Activated CD4-positive, alpha-beta T cell treated with anti-CD3 and anti-CD28 coated beads, Interleukin-2, amount 50 U/mL, for 48 hours (primary cell): ENCODE data around the gene SARS2.
A peak's percentile ranks its signal among the peaks of the same experiment; 100 is the strongest.
"Not testable (repeated sequence)": the region's sequence is repeated elsewhere in the genome, so short reads cannot be mapped to it uniquely, and the experiment has no call there.

Source experiments
- DNase-seq, 2 experiments: peaks; one replicate each; pipeline ENCODE4 v3.0.0-alpha.2; 2020

SARS2 gene

GRCh38 chr19:38890686-38891085 lies 39.9 kb downstream of the SARS2 start:
- DNase-seq, result no peak

GRCh38 chr19:38889803-38890202 lies 40.8 kb downstream of the SARS2 start:
- no peak for DNase-seq

DNA sequence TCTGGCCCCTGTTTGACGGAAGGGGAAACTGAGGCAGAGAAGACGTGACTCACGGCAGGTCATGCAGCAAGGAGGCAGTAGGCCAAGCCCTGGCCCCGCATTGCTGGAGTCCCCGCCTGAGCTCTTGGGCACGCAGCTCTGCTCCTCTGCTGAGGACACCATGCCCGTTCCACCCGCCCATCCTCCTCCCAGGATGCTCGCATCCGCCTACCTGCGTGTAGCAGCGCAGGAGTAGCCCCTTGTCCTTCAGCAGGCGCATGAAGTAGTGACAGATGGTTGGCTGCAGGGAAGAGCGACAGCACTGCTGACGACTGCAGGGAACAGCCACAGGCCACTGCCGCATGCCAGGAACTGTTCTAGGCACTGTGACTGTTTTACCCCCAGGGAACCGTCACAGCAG lies 41.7 kb downstream of the SARS2 start:
- no peak for DNase-seq

DNA sequence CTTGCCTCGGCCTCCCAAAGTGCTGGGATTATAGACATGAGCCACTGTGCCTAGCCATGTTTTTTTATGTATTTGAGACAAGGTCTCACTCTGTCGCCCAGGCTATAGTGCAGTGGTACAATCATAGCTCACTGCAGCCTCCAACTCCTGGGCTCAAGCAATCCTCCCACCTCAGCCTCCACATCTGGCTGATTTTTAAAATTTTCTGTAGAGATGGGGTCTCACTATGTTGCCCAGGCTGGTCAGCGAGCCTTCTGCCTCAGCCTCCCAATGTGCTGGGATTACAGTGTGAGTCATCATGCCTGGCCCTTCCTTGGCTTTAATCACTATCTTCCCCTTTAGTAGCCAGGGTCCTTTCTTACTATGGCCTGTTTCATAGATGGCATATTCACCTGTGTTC lies 45.9 kb downstream of the SARS2 start:
- not testable (repeated sequence) for DNase-seq

DNA sequence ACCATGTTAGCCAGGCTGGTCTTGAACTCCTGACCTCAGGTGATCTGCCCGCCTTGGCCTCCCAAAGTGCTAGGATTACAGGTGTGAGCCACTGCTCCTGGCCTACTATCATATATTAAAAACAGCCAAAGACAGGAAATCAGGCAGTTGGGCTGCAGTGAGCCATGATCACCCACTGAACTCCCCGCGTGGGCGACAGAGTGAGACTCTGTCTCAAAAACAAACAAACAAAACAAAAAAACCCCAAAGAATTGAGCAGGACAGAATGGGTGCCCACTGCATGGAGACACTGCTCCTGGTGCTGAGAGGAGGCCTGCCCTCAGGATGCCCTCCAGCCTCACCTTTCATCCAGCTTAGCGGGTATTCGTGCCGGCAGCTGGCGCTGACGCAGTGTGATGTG lies 47.3 kb downstream of the SARS2 start:
- no peak for DNase-seq

DNA sequence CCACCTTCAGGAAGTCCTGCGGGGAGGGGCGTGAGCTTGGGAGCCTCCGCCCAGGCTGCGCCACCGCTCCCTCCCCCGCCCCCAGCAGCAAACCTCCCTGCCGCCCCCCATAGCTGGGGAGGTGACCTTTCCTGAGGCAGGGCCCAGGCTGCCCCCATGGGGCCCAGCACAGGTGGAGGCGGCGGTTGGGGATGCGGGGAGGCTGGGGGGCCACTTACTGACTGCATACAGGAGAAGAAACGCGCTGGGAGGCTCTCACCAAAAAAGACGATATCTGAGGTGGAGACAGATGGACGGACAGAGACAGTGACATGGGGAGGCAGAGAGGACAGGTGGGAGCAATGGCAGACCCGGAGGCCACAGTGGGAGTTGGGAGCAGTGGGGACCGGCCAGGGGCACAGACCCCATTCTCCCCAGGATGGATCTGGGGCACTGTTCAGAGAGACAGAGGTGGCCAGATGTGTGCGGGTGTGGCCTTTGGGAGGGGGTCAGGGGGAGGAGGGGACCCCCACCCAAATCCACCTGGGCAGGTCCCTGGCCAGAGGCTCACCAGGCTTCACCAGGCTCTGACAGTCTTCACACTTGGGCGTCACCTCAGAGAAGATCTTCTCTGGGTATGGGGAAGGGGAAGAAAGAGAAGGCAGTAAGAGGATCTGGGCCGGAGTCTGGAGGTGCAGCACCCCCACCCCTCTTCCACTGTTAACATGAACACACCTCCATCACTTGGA lies 49.5 kb downstream of the SARS2 start:
- no peak for DNase-seq

DNA sequence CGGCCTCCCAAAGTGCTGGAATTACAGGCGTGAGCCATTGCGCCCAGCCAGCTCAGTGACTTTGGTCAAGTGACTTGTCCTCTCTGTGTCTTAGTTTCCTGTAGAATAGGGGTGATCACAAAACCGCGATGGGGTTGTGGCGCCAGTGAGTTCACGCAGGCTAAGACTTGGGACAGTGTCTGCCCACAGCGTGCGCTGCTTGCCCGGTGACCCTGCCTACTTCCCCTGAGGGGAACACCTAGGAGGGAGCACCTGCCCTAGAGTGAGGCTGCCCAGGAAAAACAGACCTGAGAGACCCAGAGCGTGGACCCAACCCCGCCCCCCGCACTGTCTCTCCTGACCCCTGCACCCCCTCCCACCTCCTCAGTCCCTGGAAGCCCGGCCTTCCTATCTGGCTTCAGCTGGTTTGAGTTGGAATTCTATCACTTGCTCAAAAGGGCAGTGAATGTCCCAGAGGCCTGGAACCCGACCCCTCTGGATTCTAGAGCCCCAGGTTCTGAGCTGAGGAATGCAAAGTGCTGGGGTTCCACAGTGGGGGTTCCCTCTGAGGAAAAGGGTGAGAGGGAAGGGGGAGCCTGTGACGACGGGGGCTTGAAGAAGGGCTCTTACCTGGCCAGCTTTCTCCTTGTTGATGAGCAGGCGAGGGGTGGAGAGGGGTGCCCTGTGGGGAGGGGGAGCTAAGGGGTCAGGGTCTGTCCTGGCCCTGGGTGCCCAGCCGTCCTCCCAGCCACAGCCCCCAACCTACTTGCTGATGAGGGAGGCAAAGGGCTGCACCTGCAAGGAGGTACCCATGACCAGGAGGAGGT lies 50.3 kb downstream of the SARS2 start:
- no peak for DNase-seq

- no peak for DNase-seq
These were observed 51.2 kb downstream of the SARS2 start for GRCh38 chr19:38879400-38879751.

DNA sequence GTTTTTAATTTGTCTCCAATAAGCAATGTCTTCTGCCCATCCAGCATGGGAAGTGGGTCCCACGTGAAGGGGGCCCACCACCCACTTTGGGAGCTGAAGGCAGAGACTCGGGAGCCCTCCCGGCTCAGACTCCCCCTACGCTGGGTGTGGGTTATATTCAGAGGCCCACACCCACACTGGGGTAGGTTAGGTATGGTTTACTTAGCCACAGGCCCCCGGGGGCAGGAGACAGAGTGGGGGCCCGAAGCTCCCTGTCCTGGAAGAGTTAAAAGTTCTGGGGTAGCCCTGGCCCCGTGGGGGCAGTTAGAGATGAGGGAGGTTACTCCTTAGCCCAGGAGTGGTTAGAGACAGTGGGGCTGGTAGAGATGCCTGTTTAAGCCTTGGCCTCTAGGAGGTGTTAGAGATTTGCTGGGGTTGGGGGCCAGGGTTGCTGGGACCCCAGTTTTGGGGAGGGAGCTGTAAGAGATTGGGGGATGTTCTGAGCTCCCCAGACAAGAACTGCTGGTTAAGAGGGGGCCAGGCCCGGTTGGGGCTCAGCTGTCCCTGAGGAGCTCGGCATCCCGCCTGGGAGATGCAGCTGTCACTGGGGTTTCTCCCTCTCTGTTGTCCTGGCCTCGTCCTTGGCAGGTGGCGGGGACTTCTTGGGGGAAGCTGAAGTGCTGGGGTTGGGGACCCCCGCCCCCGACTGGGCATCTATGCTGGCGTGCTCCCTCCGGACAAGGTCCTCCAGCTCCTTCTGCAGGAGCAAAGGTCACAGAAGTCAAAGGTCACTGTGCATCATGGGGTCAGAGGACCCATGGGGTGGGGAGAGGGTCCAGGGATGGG lies 51.8 kb downstream of the SARS2 start:
- DNase-seq, result no peak

- DNase-seq, result peak; percentile 71 to 79
These were observed 52.6 kb downstream of the SARS2 start, which contains the start of gene RINL for GRCh38 chr19:38877781-38878574. RINL (minus strand) TSS chr19:38878275; CDS start chr19:38876742, 1,533 bp downstream.

DNA sequence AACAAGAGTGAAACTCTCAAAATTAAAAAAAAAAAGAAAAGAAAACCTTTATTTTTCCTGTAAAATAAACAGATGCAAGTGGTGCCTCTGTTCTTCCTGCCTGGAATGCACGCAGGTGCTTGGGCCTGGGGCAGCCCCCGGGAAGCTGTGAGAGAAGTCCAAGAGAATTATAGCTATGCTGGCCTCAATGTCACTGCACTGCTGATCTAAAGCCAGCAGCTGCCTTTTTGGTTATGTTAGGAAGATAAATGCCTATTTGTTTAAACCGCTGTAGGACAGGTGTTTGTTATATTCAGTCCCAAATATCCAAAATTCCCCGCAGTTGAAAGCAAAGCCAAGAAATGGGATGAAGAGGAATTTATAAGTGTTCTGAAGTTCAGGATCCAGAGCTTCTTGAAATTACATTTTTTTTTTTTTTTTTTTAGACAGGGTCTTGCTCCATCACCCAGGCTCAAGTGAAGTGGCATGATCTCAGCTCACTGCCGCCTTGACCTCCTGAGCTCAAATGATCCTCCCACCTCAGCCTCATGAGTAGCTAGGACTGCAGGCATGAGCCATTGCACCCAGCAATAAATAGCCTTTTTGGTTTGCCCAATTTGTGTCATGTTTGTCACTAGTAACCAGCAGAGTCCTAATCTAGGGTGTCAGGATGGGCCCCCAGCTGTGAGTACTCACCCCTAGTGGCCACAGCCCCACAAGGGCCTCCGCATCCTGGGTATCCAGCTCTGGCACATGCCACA lies 54.7 kb downstream of the SARS2 start:
- no peak for DNase-seq

- not testable (repeated sequence) for DNase-seq
These were observed 57.2 kb downstream of the SARS2 start for GRCh38 chr19:38873400-38873799.

DNA sequence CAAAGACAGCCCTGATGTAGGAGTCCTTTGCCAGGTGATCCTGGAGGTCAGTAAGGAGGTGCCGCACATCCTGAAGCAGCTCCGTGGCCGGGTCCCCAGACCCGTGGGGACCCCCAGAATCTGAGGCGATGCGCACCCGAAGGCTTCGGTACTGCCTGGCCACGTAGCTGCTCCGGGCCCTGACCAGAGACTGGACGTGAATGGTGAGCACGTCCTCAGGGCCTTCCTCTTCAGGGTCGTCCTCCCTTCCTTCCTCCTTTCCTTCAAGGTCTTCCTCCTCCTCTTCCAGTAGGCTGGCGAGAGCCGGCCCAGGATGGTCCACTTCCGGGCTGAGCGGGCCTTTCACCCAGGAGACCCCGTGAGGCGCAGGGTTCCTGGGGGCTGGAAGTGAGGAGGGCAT lies 60.0 kb downstream of the SARS2 start:
- DNase-seq, result no peak

GRCh38 chr19:38869836-38870607 lies 60.5 kb downstream of the SARS2 start:
- DNase-seq, result peak; percentile 94 to 95

DNA sequence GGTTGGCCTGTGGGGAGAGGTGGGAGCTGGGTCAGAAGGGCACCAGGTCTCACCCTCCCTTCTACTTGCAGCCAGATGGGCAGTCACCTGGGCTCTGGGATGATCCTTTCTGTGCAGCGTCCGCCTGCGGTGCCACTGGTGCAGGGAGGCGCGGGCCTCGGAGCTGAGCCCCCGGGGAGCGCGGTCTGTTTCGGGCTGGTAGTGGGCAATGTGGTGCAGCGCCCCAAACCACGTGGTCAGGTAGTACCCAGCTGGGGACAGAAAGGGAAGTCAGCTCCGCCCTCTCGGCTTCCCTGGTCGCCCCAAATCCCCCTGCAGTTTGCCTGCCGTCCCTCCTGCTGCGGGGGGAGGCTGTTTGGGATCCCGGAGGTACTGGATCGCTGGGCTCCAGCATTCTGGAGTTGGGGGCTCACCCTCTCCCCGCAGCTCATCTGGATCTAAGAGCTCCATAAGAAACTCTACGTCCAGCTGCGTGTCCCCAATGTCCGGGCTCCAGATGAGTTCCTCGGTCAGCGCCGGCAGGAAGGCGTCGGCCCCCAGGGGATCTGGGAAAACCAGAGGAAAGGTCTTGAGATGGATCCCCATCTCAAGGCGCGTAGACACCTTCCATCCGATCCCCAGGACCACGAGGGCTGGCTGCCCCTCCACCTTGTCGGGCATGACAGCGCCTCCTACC lies 61.3 kb downstream of the SARS2 start:
- DNase-seq, result peak; percentile 34 to 46

DNA sequence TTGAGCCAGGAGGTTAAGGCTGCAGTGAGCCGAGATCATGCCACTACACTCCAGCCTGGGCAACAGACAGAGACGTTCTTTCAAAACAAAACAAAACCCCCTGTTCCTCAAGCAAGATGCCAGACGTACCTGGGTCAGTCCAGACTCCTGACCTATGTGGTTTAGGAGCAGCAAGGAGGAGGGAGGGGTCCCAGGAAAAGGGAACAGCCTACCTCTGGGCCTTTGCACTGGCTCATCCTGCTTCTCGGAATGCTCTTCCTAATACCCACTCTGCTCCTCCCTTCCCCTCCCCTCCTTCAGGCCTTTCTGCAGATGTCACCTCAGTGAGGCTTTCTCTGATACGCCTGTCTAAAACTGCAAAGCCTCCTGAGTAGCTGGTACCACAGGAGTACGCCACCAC lies 62.0 kb downstream of the SARS2 start:
- DNase-seq, result no peak

- no peak for DNase-seq
These were observed 63.3 kb downstream of the SARS2 start for GRCh38 chr19:38867171-38867780.
